Tongue (tissue), 2 donors: ENCODE measurements around the gene CES3. TPM values are rescaled to one million over a fixed set of nuclear protein-coding genes. Genes with fewer than 3 reads are reported as not detected.
"Not testable (repeated sequence)": the region's sequence is repeated elsewhere in the genome, so short reads cannot be mapped to it uniquely, and the experiment has no call there.

Experiments used
- DNase-seq: peaks from one replicate; pipeline ENCODE4 v3.0.0-alpha.2; 2015
- total RNA-seq: library from RNA; depleted of rRNA; stranded (reverse); fragments of >200 nt; gene quantifications from one replicate; pipeline ENCODE4 v1.2.3, GENCODE V29; 2014

Gene CES3
- total RNA-seq, 1 donor from 2014 or later = 1.8 TPM

DNA sequence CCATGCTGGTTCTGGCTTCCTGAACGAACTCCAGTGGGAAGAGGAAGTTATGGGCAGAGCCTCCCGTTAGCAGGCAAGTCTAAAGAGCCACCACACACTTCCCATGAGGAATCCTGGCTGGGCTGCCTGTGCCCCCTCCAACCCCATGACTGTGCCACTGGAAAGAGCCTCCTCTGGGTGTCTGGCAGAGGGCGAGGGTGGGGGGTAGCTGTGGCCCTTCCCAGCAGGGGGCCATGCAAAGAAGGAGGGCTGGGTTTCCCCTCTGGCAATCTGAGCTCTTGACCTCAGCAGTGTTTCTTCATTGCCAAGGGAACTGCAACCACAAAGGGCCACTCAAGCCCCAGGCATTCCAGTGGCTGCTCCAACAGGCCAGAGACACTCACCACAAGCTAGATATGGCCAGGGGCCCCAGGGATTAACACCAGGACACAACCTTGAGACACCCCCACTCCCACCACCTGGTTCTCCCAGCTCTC lies 34.1 kb upstream of the CES3 start:
- no peak for DNase-seq

DNA sequence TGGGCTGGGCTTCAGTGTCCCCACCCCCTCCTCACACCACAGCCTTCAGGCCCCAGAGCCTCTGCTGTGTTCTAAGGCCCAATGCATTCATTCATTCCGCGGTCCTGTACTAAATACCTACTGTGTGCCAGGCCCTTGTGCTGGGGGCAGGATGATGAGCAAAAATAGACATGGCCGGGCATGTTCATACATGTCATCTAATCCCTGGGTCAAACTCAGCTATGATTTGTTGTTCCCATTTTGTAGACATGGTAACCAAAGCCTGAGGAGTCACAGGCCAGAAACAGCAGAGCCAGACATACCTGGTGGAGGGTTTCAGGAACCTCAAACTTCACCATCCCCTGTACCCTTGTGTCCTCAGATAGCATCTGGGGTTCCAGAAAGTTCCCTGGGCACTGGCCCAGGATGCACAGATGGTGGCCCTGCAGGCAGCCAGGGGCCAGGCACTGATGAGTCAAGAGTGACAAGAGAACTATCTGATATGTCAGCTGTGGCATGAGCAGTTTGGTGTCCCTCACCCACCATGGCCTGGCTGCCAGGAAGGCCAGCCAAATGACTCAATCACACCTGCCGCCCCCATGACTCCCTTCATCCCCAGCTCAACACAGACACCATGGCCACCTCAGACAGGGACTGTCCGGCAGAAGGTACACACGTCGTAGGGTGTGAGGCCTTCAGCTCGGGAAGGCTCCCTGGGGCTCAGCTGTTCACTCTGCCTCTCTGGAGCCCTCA lies 33.0 kb upstream of the CES3 start:
- no peak for DNase-seq

DNA sequence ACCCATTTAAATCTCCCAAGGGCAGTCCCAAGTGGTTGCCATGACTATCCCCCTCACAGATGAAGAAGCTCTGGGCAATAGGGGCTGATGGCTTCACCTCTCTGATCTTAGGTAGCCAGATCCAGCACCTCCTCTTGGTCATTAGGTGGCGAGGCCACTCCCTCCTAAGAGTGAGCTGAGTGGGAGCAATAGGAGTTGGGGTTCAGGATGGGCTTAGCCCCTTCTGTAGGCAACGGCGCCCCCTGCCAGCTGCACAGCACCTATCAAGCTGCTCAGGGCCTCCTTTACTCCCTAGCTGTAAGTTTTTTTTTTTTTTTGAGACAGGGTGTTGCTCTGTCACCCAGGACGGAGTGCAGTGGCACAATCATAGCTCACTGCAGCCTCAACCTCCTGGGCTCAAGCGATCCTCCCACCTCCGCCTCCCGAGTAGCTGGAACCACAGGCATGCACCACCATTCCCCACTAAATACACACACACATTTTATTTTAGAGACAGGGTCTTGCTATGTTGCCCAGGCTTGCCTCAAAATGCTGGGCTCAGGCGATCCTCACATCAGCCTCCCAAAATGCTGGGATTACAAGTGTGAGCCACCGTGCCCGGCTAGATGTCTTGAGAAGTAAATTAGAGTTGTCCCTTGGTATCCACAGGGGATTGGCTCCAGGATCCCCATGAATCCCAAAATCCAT lies 32.2 kb upstream of the CES3 start:
- no peak for DNase-seq

DNA sequence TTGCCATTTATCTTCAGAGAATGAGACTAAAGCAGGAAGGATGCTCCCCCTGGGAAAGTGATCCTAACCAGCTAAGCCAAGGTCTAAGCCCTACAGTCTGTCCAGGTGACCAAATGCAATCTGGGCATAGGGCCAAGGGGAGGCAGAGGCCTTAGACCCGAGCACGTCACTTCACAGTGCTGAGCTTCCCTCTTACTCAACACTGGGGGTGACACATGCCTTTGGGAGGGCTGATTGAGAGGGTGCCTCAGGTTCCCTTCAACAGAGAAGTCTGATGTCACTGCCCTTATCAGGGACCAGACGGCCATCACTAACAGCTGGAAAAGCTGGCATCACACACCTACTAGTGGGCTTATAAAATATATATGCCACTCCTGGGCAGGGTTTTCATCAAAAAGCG lies 30.9 kb upstream of the CES3 start:
- no peak for DNase-seq

DNA sequence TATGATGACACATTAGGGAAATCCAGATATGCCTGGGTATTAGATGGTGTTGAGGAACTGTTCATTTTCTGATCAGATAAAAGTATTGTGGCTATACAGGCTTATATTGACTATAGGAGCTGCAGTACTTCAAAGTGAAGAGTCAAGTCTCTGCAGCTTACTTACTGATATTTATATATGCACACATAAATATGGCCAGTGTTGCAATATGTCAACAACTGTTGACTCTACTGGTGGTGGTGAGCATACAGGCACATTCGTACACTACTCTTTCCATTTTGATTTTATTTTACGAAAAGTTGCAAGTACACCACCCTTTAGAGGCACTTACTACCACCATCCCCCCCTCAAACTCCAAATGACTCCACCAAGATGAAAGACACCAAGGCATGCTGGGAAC lies 29.4 kb upstream of the CES3 start:
- DNase-seq = no peak

- DNase-seq = no peak
Observed at GRCh38 chr16:66932076-66932475, 29.0 kb upstream of the CES3 start.

- DNase-seq = no peak
Observed at GRCh38 chr16:66933776-66934137, 27.3 kb upstream of the CES3 start.

- DNase-seq = peak; percentile 94
Observed at GRCh38 chr16:66934138-66934838, 26.8 kb upstream of the CES3 start, which contains the start of gene CIAO2B. TSS of gene CIAO2B (minus strand) at chr16:66934402. CDS start at chr16:66934364, 38 bp downstream.

GRCh38 chr16:66934839-66935313 lies 26.2 kb upstream of the CES3 start:
- not testable (repeated sequence) for DNase-seq

DNA sequence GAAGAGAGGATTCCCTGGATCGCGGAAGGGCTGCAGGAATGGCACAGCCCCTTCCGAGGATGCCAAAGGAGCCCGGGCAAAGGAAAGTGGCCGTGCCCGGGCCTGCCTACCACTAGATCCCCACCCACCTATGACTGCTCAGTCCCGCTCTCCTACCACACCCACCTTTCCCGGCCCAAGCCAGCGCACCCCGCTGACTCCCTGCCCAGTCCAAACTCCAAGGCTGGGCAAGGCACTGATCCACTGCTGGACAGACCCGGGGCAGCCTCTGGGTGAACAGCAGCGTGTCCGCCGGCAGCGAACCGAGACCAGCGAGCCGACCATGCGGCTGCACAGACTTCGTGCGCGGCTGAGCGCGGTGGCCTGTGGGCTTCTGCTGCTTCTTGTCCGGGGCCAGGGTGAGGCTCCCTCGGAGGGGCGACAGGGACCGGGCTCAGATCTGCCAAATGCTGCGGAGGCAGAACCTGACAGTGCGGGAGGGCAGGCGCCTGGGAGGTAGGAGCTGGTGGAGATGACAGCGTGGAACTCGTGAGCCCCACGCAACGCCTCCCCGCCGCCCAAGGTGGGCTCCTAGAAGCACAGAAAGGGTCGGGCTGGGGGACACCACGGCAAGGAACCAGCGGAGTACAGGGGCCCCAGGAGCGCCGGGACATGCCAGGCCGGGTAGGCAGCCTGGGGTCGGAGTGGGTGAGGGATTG lies 25.6 kb upstream of the CES3 start, which contains the start of gene CES2:
Gene CES2, plus strand, starts transcription at position 203 of the 698 bp plus-strand sequence. Its CDS starts 120 bp downstream, at position 323.
- no peak for DNase-seq

- DNase-seq = no peak
Observed at GRCh38 chr16:66936462-66936861, 24.6 kb upstream of the CES3 start.

GRCh38 chr16:66936889-66937554 lies 24.0 kb upstream of the CES3 start:
- no peak for DNase-seq

DNA sequence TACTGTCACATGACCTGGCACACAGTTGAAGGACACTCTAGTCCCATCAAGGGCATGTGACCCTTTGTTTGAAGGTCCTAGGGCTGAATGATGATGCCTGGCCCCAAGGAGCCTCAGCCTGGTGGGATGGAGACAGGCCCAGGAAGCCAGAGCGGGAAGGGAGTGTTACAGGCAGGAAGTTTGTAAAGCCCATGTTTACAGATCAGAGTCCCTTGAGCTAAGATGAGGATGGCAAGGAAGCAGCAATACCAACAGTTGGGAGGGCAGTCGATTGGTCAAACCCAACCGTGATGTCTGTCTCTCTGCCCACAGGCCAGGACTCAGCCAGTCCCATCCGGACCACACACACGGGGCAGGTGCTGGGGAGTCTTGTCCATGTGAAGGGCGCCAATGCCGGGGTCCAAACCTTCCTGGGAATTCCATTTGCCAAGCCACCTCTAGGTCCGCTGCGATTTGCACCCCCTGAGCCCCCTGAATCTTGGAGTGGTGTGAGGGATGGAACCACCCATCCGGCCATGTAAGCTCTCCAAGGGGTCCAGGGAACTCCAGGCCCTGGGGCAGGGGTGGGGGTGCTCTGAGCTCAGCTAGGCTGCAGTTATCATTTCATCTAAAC lies 23.2 kb upstream of the CES3 start:
- DNase-seq = no peak

DNA sequence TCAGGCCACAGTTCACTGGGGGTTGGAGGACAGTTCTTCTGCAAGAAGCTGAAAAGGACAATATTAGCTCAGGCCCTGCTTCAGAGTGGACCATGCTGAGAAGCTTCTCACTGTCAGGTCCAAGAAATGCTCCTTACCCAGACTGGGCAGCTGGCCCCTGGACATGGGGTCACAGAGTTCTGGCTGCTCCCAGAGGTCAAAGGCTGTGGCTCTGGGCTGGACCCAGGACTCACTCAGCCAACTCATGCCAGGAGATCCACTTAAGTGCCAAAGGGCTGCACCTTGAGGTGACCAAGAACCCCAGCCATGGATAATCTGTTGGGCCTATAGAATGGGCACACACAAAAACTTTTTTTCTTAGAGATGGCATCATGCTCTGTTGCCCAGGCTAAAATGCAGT lies 21.7 kb upstream of the CES3 start:
- no peak for DNase-seq

DNA sequence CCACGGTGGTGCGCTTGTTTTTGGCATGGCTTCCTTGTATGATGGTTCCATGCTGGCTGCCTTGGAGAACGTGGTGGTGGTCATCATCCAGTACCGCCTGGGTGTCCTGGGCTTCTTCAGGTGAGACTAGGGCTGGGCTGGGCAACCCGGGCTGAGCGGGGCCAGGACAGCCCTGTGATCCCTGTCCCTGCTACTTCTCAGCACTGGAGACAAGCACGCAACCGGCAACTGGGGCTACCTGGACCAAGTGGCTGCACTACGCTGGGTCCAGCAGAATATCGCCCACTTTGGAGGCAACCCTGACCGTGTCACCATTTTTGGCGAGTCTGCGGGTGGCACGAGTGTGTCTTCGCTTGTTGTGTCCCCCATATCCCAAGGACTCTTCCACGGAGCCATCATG lies 20.8 kb upstream of the CES3 start:
- DNase-seq = no peak

GRCh38 chr16:66942981-66943380 lies 18.1 kb upstream of the CES3 start:
- no peak for DNase-seq

GRCh38 chr16:66943426-66944053 lies 17.5 kb upstream of the CES3 start:
- DNase-seq = no peak

GRCh38 chr16:66944054-66944441 lies 17.0 kb upstream of the CES3 start:
- no peak for DNase-seq

DNA sequence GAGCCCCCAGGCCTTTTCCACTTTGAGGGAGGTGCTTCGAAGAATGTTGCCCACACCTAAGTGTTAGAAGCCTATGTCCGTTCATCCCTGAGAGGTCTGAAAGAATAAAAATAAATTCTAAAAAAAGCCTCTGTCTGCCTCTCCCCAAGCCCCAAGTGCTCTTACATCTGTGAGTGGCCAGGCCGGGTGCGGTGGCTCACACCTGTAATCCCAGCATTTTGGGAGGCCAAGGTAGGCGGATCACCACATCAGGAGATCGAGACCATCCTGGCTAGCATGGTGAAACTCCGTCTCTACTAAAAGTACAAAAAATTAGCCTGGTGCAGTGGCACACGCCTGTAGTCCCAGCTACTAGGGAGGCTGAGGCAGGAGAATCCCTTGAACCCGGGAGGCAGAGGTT lies 16.1 kb upstream of the CES3 start:
- not testable (repeated sequence) for DNase-seq

GRCh38 chr16:66945939-66946338 lies 15.1 kb upstream of the CES3 start:
- no peak for DNase-seq

- no peak for DNase-seq
Observed at GRCh38 chr16:66946541-66946940, 14.5 kb upstream of the CES3 start.
